DOHH2 (cell line): Measurements from ENCODE around the gene FAM111A.

Experiments
- CTCF ChIP-seq: fragments of 200-600 bp; sonication (generic); IDR thresholded peaks from one replicate; pipeline ENCODE4 v1.5.1; 2014; ENCODE audit warnings: antibody characterized with exemption, mild to moderate bottlenecking, low read depth, low read length; ENCODE audit not compliant: poor library complexity, severe bottlenecking
- EZH2phosphoT487 ChIP-seq: fragments of 200-600 bp; sonication (generic); IDR thresholded peaks from 2 replicates; pipeline ENCODE4 v1.6.1; 2017; ENCODE audit warnings: borderline replicate concordance, mild to moderate bottlenecking, antibody characterized with exemption, low read length, moderate library complexity, mixed read lengths

GRCh38 chr11:59119826-59120225 lies 22.8 kb upstream of the FAM111A start:
- TF ChIP-seq EZH2phosphoT487 (no peak), CTCF (no peak)
